Measurements from ENCODE around the gene CACNA2D3.

DNA sequence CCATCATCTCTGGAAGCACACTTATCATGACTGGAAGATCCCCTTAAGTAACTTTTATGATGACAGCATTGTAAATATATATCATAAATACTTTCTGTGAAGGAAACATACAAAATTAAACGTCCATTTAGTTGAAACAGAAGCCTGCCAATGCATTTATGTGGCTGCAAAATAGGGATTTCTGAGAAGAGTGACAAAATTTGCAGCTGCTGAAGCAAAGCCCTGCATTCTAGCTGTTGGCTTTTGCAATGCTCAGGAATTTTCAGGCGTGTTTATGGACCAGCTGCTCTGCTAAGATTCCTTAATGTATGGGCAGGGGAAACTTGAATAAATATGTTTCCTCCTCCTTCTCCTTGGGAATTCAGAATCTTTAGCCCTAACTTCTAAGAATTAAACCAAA, 137.3 kb downstream of the CACNA2D3 start:
- TF ChIP-seq RAD21 (conservative IDR thresholded peaks at IDR 0.05) (no peak), MXI1 (conservative IDR thresholded peaks at IDR 0.05; ENCODE audit: poor library complexity, severe bottlenecking) (no peak)
- TF ChIP-seq, protein P1, sequence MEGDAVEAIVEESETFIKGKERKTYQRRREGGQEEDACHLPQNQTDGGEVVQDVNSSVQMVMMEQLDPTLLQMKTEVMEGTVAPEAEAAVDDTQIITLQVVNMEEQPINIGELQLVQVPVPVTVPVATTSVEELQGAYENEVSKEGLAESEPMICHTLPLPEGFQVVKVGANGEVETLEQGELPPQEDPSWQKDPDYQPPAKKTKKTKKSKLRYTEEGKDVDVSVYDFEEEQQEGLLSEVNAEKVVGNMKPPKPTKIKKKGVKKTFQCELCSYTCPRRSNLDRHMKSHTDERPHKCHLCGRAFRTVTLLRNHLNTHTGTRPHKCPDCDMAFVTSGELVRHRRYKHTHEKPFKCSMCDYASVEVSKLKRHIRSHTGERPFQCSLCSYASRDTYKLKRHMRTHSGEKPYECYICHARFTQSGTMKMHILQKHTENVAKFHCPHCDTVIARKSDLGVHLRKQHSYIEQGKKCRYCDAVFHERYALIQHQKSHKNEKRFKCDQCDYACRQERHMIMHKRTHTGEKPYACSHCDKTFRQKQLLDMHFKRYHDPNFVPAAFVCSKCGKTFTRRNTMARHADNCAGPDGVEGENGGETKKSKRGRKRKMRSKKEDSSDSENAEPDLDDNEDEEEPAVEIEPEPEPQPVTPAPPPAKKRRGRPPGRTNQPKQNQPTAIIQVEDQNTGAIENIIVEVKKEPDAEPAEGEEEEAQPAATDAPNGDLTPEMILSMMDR (IDR thresholded peaks at IDR 0.05; ENCODE audit: poor library complexity, severe bottlenecking): no peak

Data from neural cell (in vitro differentiated cells).